ENCODE results near the gene PXK. TPM values are rescaled to one million over a fixed set of nuclear protein-coding genes. Genes with fewer than 3 reads are reported as not detected.

The PXK gene
- total and polyA plus RNA-seq, 4 donors, result 6.0 to 15.9 (median 12.6) TPM

- no peak for TF ChIP-seq ATF3 (IDR thresholded peaks at IDR 0.05)
- no peak for TF ChIP-seq YY1 (IDR thresholded peaks at IDR 0.05)
- no peak for TF ChIP-seq GABPA (IDR thresholded peaks at IDR 0.05 in 1 of 2, conservative IDR thresholded peaks at IDR 0.05 in 1 of 2)
Measured at GRCh38 chr3:58334013-58334321, 1.3 kb downstream of the PXK start (continued).

GRCh38 chr3:58334506-58334884 lies 1.8 kb downstream of the PXK start:
- Histone ChIP-seq H3K9me3 (ENCODE audit: control insufficient read depth in 4 of 4, low read length in 3 of 4) (no peaks in the 10 kb centered on the region), H3K36me3 (ENCODE audit: control insufficient read depth in 4 of 4, insufficient read depth in 3 of 4, low read depth in 1 of 4, low read length in 3 of 4) (no peaks in the 10 kb centered on the region), H3K9ac (ENCODE audit: low read depth in 1 of 2, low read length in 2 of 2) (peak overlapping the region in 1 of 2 donors; percentile 42), H3K27me3 (ENCODE audit: control insufficient read depth in 4 of 4, insufficient read depth in 4 of 4, low read length in 3 of 4) (no peaks in the 10 kb centered on the region), H3K4me3 (ENCODE audit: low read depth in 1 of 3, low read length in 3 of 3) (no peak overlapping the region), H3K27ac (ENCODE audit: low read depth in 1 of 2, low read length in 2 of 2) (peak overlapping the region; percentile 18 to 38), H3K4me1 (ENCODE audit: control insufficient read depth in 4 of 4, insufficient read depth in 4 of 4, low read length in 3 of 4) (peaks cover 12 to 26% (median 19%) of the 10 kb centered on the region in 4 donors)
- no peak for TF ChIP-seq NR2F2 (IDR thresholded peaks at IDR 0.05)
- TF ChIP-seq EGR1 (IDR thresholded peaks at IDR 0.05; ENCODE audit: low read depth in 2 of 2), result no peak
- no peak for TF ChIP-seq FOXA2 (IDR thresholded peaks at IDR 0.05)
- 92% methylated on average over 1 of the region's 1 CpG for WGBS
- DNase-seq (ENCODE audit: low spot score), result no peak

GRCh38 chr3:58335652-58335947 lies 2.9 kb downstream of the PXK start:
- Histone ChIP-seq H3K9ac (ENCODE audit: low read depth in 1 of 2, low read length in 2 of 2) (peak overlapping the region in 1 of 2 donors; percentile 33), H3K9me3 (ENCODE audit: control insufficient read depth in 4 of 4, low read length in 3 of 4) (no peaks in the 10 kb centered on the region), H3K36me3 (ENCODE audit: control insufficient read depth in 4 of 4, insufficient read depth in 3 of 4, low read depth in 1 of 4, low read length in 3 of 4) (no peaks in the 10 kb centered on the region), H3K27ac (ENCODE audit: low read depth in 1 of 2, low read length in 2 of 2) (peak overlapping the region; percentile 65 to 76), H3K4me1 (ENCODE audit: control insufficient read depth in 4 of 4, insufficient read depth in 4 of 4, low read length in 3 of 4) (peaks cover 12 to 26% (median 19%) of the 10 kb centered on the region in 4 donors), H3K4me3 (ENCODE audit: low read depth in 1 of 3, low read length in 3 of 3) (no peak overlapping the region), H3K27me3 (ENCODE audit: control insufficient read depth in 4 of 4, insufficient read depth in 4 of 4, low read length in 3 of 4) (no peaks in the 10 kb centered on the region)
- 55% methylated on average over 1 of the region's 1 CpG for WGBS
- TF ChIP-seq MAX (IDR thresholded peaks at IDR 0.05), result no peak
- TF ChIP-seq YY1 (IDR thresholded peaks at IDR 0.05), result no peak
- TF ChIP-seq HNF4A (conservative IDR thresholded peaks at IDR 0.05), result no peak
- TF ChIP-seq NR2F2 (IDR thresholded peaks at IDR 0.05), result no peak
- TF ChIP-seq RAD21 (IDR thresholded peaks at IDR 0.05), result no peak
- no peak for TF ChIP-seq SP1 (IDR thresholded peaks at IDR 0.05)
- no peak for TF ChIP-seq RXRA (IDR thresholded peaks at IDR 0.05)
- TF ChIP-seq CTCF (IDR thresholded peaks at IDR 0.05; ENCODE audit: low read depth, low read length, missing input control), result no peak
- no peak for TF ChIP-seq REST (IDR thresholded peaks at IDR 0.05)
- TF ChIP-seq FOXA2 (IDR thresholded peaks at IDR 0.05), result no peak
- TF ChIP-seq ZBTB33 (IDR thresholded peaks at IDR 0.05), result no peak
- no peak for TF ChIP-seq EGR1 (IDR thresholded peaks at IDR 0.05; ENCODE audit: low read depth in 2 of 2)
- no peak for TF ChIP-seq HNF4G (IDR thresholded peaks at IDR 0.05)
- no peak for TF ChIP-seq GABPA (IDR thresholded peaks at IDR 0.05 in 1 of 2, conservative IDR thresholded peaks at IDR 0.05 in 1 of 2)
- TF ChIP-seq TAF1 (conservative IDR thresholded peaks at IDR 0.05), result no peak
- no peak for TF ChIP-seq FOXA1 (IDR thresholded peaks at IDR 0.05)
- TF ChIP-seq JUND (IDR thresholded peaks at IDR 0.05), result no peak
- DNase-seq (ENCODE audit: low spot score), result no peak
